ENCODE results near the gene CTNNA3.

The CTNNA3 gene

DNA sequence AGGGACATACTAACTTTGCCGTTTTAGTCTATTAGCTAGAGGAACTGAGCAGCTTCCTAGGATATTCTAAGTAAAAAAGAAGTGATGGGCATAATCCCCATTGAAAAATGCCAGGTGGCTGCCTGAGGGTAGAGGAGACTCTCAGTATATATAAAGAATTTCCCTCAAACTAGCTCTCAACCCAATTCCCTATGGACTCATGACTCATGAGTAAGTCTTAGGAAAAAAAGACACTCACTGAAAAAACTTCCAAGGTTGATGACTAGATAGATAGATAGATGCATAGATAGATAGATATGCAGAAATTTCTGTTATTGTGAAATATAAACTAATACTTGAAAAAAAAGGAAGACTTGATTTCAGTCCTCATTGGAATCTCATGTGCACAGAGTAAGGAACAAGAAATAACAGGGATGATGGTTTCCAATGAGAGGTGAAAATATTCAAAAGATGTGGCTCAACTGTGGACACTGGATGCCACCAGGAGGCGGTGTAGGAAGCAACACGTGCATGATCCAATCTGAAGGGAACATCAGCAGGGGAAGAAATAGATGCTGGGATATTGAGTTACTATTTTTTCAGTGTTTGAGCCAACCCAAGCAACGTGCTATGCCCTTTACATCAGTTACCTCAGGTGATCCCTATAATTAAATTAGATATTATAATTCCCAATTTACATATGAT, 1481.1 kb downstream of the CTNNA3 start:
- no peak for DNase-seq (ENCODE audit: low read depth)

DNA sequence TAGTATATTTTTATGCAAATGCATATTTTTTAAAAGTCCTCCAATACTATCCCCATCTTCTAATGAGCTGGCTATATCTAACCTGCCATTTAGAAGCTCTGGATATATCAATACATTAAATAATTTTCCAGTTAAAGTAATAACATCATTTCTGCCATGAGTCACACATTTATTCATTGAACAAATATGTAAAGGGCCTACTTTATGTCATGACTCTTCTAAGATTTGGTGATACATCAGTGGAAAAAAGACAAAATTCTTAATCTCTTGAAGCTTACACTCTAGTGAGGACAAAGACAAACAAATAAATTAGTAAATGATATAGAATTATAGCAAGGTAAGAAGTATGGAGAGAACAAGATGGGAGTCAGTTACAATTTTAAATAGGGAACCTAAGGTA, 1487.0 kb downstream of the CTNNA3 start:
- DNase-seq (ENCODE audit: low read depth), result no peak

DNA sequence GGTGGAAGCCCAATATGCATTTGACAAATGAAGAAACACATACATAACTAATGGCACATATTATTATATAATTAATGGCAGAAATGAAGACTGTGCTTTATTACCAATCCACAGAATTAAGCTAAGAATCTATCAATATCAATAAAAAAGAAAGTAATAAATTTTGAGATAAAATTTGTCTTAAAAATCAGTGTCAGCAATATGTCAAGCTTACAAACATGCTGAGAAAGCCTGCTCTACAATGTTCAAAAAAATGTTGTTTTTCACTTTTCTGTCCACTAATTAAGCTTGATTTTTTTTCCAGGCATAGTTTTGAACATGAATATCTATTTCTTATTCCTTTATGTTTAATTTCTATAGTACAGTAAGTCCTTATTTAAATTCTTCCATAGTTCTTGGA, 1491.2 kb downstream of the CTNNA3 start:
- DNase-seq (ENCODE audit: low read depth), result no peak

- no peak for DNase-seq (ENCODE audit: low read depth)
Measured at GRCh38 chr10:66202101-66202500, 1493.9 kb downstream of the CTNNA3 start.

GRCh38 chr10:66192162-66192831, 1503.7 kb downstream of the CTNNA3 start:
- no peak for DNase-seq (ENCODE audit: low read depth)

- DNase-seq (ENCODE audit: low read depth), result no peak
Measured at GRCh38 chr10:66190413-66190812, 1505.6 kb downstream of the CTNNA3 start.

GRCh38 chr10:66189271-66189670, 1506.7 kb downstream of the CTNNA3 start:
- no peak for DNase-seq (ENCODE audit: low read depth)

- no peak for DNase-seq (ENCODE audit: low read depth)
Measured at GRCh38 chr10:66187053-66187733, 1508.8 kb downstream of the CTNNA3 start.

DNA sequence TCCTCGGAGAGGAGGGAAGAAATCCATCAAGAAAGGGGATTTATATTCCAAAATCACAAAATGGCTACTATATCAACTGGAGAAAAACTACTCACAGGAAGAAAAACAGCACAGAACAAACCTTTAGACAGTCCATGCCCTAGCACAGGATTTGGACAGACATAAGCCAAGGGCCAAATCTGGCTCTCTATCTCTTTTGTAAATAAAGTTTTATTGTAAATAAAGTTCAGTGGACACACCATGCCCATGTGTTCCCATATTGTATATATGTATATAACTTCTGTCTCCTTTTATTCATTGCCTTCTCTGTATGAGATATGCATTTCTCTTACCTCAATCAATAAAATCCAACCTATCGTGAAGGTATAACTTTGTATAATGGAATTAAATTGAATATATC, 1513.0 kb downstream of the CTNNA3 start:
- DNase-seq (ENCODE audit: low read depth), result no peak

- DNase-seq (ENCODE audit: low read depth), result no peak
Measured at GRCh38 chr10:66180581-66181318, 1515.2 kb downstream of the CTNNA3 start.

DNA sequence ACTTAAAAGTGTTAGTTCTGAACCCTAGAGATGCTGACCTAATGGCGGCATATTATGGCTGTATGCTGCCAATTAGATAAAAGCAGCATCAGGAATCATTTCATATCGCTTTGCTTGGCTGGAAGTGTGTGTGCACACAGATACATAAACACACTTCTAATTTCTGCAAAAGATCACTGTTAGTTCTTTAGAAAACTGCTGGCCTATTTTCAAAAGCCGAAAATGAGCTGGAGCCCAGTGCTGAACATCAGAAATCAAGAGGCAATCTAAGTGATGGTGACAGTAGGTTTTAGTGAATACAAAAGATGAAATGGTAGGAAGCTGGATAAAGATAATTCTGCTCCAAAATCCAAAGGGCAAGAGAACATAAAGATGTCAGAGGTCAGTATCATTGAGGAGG, 1516.0 kb downstream of the CTNNA3 start:
- DNase-seq (ENCODE audit: low read depth), result no peak

- no peak for DNase-seq (ENCODE audit: low read depth)
Measured at GRCh38 chr10:66176772-66177171, 1519.2 kb downstream of the CTNNA3 start.

- DNase-seq (ENCODE audit: low read depth), result no peak
Measured at GRCh38 chr10:66167816-66168215, 1528.2 kb downstream of the CTNNA3 start.

GRCh38 chr10:66162560-66163143, 1533.3 kb downstream of the CTNNA3 start:
- no peak for DNase-seq (ENCODE audit: low read depth)

DNA sequence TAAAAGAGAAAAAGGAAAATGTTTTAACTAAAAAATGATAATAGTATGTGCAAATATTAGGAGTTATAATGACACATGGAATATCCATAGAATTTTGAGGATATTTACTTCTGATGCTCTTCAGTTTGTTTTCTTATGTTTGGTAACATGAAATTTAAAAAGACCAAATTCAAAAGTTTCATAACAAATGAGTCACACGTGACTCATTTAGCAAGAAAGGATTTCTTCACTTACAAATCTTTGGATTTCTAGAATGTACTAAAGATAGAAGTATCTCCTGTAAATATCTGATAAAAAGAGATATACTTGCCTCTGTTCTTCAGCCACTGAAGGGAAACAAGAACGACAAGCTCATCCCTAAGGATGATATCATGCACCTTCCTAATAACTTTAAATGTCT, 1544.6 kb downstream of the CTNNA3 start:
- no peak for DNase-seq (ENCODE audit: low read depth)

DNA sequence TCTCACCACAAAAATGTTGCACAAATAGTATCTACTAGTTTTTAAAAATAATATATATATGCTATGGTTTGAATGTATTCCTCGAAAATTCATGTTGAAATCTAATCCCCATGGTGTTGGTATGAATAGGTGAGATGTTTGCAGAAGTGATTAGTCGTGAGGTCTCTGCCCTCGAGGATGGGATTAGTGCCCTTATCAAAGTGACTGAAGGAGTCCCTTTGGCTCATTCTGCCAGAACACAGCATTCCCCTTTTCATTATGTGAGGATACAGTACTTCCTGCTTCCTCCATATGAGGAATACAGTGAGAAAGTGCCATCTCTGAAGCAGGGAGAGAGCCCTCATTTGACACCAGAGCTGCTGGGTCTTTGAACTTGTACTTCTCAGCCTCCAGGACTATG, 1547.7 kb downstream of the CTNNA3 start:
- DNase-seq (ENCODE audit: low read depth), result no peak

DNA sequence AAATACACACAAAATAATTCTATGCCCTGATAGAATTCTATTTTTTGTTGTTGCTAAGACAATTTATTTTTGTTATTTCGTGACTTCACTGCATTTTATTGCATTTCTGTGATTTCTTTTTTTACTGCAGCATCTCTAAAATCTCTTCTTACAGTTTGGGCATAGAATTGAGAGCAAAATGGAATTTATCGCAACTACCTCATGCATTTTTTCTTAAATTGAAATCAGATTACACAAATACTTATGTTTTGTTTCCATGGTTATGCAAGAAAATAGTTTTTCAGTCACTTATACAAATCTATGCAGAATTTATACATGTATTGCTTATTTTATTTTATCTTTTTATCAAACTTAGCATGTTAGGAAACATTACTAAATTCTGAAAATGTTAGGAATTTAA, 1552.0 kb downstream of the CTNNA3 start:
- no peak for DNase-seq (ENCODE audit: low read depth)

- no peak for DNase-seq (ENCODE audit: low read depth)
Measured at GRCh38 chr10:66102756-66103155, 1593.2 kb downstream of the CTNNA3 start.

GRCh38 chr10:66098595-66099480, 1597.2 kb downstream of the CTNNA3 start:
- DNase-seq (ENCODE audit: low read depth), result no peak

DNA sequence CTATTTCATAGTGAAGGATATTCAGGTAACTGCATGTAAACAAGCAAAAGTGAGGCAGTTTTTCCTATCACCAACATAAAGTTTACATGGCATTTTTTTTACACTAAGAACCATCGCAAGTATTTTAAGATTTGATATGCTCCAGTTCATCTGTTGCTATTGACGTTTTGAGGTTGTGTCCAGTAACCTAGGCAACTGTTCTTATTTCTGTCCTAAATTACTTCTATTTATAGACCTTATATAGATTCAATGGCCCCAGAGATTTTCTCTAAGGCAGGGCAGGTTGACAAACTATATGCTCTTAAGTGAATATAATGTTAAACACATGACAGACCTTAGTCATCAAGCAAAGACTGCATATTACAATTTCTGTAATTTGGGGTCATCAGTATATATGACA, 1600.4 kb downstream of the CTNNA3 start:
- DNase-seq (ENCODE audit: low read depth), result no peak

GRCh38 chr10:66085906-66086305, 1610.1 kb downstream of the CTNNA3 start:
- no peak for DNase-seq (ENCODE audit: low read depth)

All from activated T-helper 9 cell treated with anti-CD3 and anti-CD28 coated beads, Interleukin-2, amount 50 U/mL, for 16 hours (primary cell).